K562 (cell line): Measurements from ENCODE around the gene NCKIPSD. TPM values are rescaled to one million over a fixed set of nuclear protein-coding genes. Genes with fewer than 3 reads are reported as not detected.

ENCODE experiments used
- ATAC-seq: fragments of 200-7000 bp; cut with Tn5 transposase; 3 replicates; pipeline ENCODE4 v1.9.1; 2020; ENCODE audit warnings: moderate library complexity
- BruUV-seq: library from RNA; stranded (reverse); fragments of 400-500 nt; replicated peaks from 2 replicates; lab custom pipeline; 2021; lab: Mats Ljungman, UMichigan
- CTCF ChIA-PET: fragments of 300-600 bp; formaldehyde crosslinking; extraction: SDS; loops from one replicate; lab custom pipeline; 2021; ENCODE audit warnings: low intra/inter-chr PET ratio; lab: Yijun Ruan, JAX
- POLR2A ChIA-PET: fragments of 300-600, 350-650 bp; sonication (Branson Sonifier 250); formaldehyde crosslinking; extraction: SDS; loops from one replicate; lab custom pipeline; 2021; ENCODE audit warnings: antibody characterized with exemption, inconsistent platforms; lab: Yijun Ruan, JAX
- DNase-seq, 4 experiments: peaks; one replicate each; pipeline versions ENCODE4 v3.0.0 to v3.0.0-alpha.2; 2011 to 2018; ENCODE audit warnings: low spot score in 3 of 4, mixed read lengths in 3 of 4; ENCODE audit errors: extremely low read depth in 1 of 4
- FAIRE-seq: peaks from 2 replicates; lab custom pipeline; 2011; peaks lifted over from hg19 to GRCh38; lab: Jason Lieb, UNC
- H2AFZ ChIP-seq: 2 replicates; pipeline ENCODE4 v1.6.0; 2011; ENCODE audit warnings: low read depth, low read length, control low read depth, inconsistent platforms
- H3K27ac ChIP-seq: fragments of 200-600 bp; 3 replicates; pipeline ENCODE4 v1.8.0; 2011; ENCODE audit warnings: low read depth, mild to moderate bottlenecking, control low read depth, inconsistent platforms, low read length, moderate library complexity, mixed read lengths; ENCODE audit errors: extremely low read depth
- H3K27me3 ChIP-seq, 2 experiments: fragments of 300-600 bp in 1 of 2; 2 replicates in 1 of 2; 3 replicates in 1 of 2; pipeline versions ENCODE4 v1.6.0 to v1.8.0; 2011; ENCODE audit warnings: inconsistent platforms in 2 of 2, low read length in 2 of 2, mild to moderate bottlenecking in 1 of 2, mixed read lengths in 1 of 2, moderate library complexity in 1 of 2; ENCODE audit not compliant: control insufficient read depth in 2 of 2, insufficient read depth in 2 of 2
- H3K36me3 ChIP-seq: fragments of 300-600 bp; 3 replicates; pipeline ENCODE4 v1.8.0; 2011; ENCODE audit warnings: mild to moderate bottlenecking, low read length, inconsistent platforms; ENCODE audit not compliant: control insufficient read depth, insufficient read depth
- H3K4me1 ChIP-seq, 2 experiments: fragments of 200-600 bp in 1 of 2; replicated peaks in 1 of 2; 2 replicates in 1 of 2; 3 replicates in 1 of 2; pipeline versions ENCODE4 v1.5.1 to v1.8.0; 2011; ENCODE audit warnings: inconsistent platforms in 2 of 2, low read length in 2 of 2, mild to moderate bottlenecking in 1 of 2, mixed read lengths in 1 of 2, moderate library complexity in 1 of 2; ENCODE audit not compliant: control insufficient read depth in 2 of 2, insufficient read depth in 2 of 2
- H3K4me2 ChIP-seq: 2 replicates; pipeline ENCODE4 v1.6.1; 2011; ENCODE audit warnings: low read length, control low read depth, inconsistent platforms, mixed read lengths; ENCODE audit not compliant: insufficient read depth
- H3K4me3 ChIP-seq: fragments of 200-600 bp; sonication (generic), shearing (Covaris generic); 2 replicates; pipeline ENCODE4 v1.5.1; 2016; ENCODE audit warnings: control low read depth, inconsistent platforms
- H3K79me2 ChIP-seq: fragments of 200-600 bp; 3 replicates; pipeline ENCODE4 v1.8.0; 2011; ENCODE audit warnings: low read length, inconsistent platforms; ENCODE audit not compliant: control insufficient read depth, insufficient read depth
- H3K9ac ChIP-seq, 2 experiments: 2 replicates each; pipeline versions ENCODE4 v1.6.0 to v1.6.1; 2011; ENCODE audit warnings: low read depth in 2 of 2, low read length in 2 of 2, control low read depth in 1 of 2, inconsistent platforms in 1 of 2, mild to moderate bottlenecking in 1 of 2, mixed read lengths in 1 of 2; ENCODE audit not compliant: insufficient read depth in 1 of 2
- H3K9me1 ChIP-seq: one replicate; pipeline ENCODE4 v1.6.0; 2011; ENCODE audit warnings: inconsistent platforms, mild to moderate bottlenecking, low read length, moderate library complexity; ENCODE audit not compliant: control insufficient read depth, insufficient read depth
- H3K9me3 ChIP-seq: replicated peaks from 2 replicates; pipeline ENCODE4 v1.5.1; 2011; ENCODE audit warnings: low read depth, low read length, inconsistent platforms; ENCODE audit not compliant: control insufficient read depth, insufficient read depth
- H4K20me1 ChIP-seq: replicated peaks from 2 replicates; pipeline ENCODE4 v1.6.1; 2011; ENCODE audit warnings: low read length, inconsistent platforms, mixed read lengths; ENCODE audit not compliant: control insufficient read depth, insufficient read depth
- BRF2 ChIP-seq: IDR thresholded peaks from 3 replicates; pipeline ENCODE4 v1.6.1; 2011; ENCODE audit warnings: borderline replicate concordance, mild to moderate bottlenecking; ENCODE audit not compliant: insufficient read length, insufficient read depth
- HDAC6 ChIP-seq: IDR thresholded peaks from 2 replicates; pipeline ENCODE4 v1.6.1; 2012; ENCODE audit warnings: low read depth, mild to moderate bottlenecking, control low read depth, inconsistent platforms, low read length, moderate library complexity
- HNRNPLL ChIP-seq: fragments of 200-400 bp; formaldehyde crosslinking; IDR thresholded peaks from 2 replicates; pipeline ENCODE4 v1.6.1; 2017; ENCODE audit warnings: low read length, low read depth, mild to moderate bottlenecking; ENCODE audit not compliant: poor library complexity, severe bottlenecking
- MAFF ChIP-seq: IDR thresholded peaks from 2 replicates; pipeline ENCODE4 v1.6.1; 2012; ENCODE audit warnings: low read length, improper control_type of control experiment
- NELFE ChIP-seq: IDR thresholded peaks from 2 replicates; pipeline ENCODE4 v1.6.1; 2011; ENCODE audit warnings: mild to moderate bottlenecking; ENCODE audit not compliant: insufficient read depth, insufficient read length
- POLR3A ChIP-seq: IDR thresholded peaks from 2 replicates; pipeline ENCODE4 v1.6.1; 2011; ENCODE audit warnings: borderline replicate concordance, mild to moderate bottlenecking, moderate library complexity; ENCODE audit not compliant: insufficient read length, insufficient read depth; ENCODE audit errors: extremely low read depth
- SREBF2 ChIP-seq: sonication (generic); formaldehyde crosslinking; IDR thresholded peaks from 2 replicates; pipeline ENCODE4 v1.4.0; 2020; ENCODE audit warnings: mild to moderate bottlenecking, missing genetic modification reagents
- STAT5A ChIP-seq: IDR thresholded peaks from 2 replicates; pipeline ENCODE4 v1.6.1; 2012; ENCODE audit warnings: low read length, inconsistent platforms, borderline replicate concordance
- TBP ChIP-seq: optimal IDR thresholded peaks from 2 replicates; pipeline ENCODE3; 2011; ENCODE audit warnings: low read depth, low read length, improper control_type of control experiment
- TCF7L2 ChIP-seq: fragments of 150-350 bp; IDR thresholded peaks from 2 replicates; pipeline ENCODE4 v1.6.1; 2016; ENCODE audit warnings: low read depth, mild to moderate bottlenecking, low read length, moderate library complexity
- ZNF134 ChIP-seq: fragments of 250-450 bp; sonication (Bioruptor Pico); conservative IDR thresholded peaks from 2 replicates; pipeline ENCODE4 v1.4.0; 2020
- ZNF23 ChIP-seq: fragments of 250-450 bp; sonication (Bioruptor Pico); IDR thresholded peaks from 2 replicates; pipeline ENCODE4 v1.4.0; 2020; ENCODE audit warnings: mild to moderate bottlenecking
- ZNF239 ChIP-seq: fragments of 250-450 bp; sonication (Bioruptor Pico); IDR thresholded peaks from 2 replicates; pipeline ENCODE4 v1.4.0; 2020; ENCODE audit warnings: mild to moderate bottlenecking
- ZNF24 ChIP-seq: fragments of 450-650 bp; IDR thresholded peaks from 2 replicates; pipeline ENCODE4 v1.6.1; 2016
- ZNF324 ChIP-seq: fragments of 250-450 bp; sonication (Bioruptor Pico); IDR thresholded peaks from 2 replicates; pipeline ENCODE4 v1.4.0; 2020; ENCODE audit warnings: mild to moderate bottlenecking
- ZNF644 ChIP-seq: fragments of 200-800 bp; sonication (Bioruptor generic); IDR thresholded peaks from 2 replicates; pipeline ENCODE4 v1.6.1; 2016; ENCODE audit warnings: low read depth, missing genetic modification characterization, missing compliant biosample characterization
- ZNF77 ChIP-seq: fragments of 250-450 bp; sonication (Bioruptor Pico); IDR thresholded peaks from 2 replicates; pipeline ENCODE4 v1.5.0; 2020
- WGBS: fragments of 100-300 bp; shearing (Covaris generic); methylation state at CpG from one replicate; pipeline ENCODE4 v1.1.6; 2016; ENCODE audit warnings: low coverage, mixed read lengths; ENCODE audit not compliant: insufficient coverage; ENCODE audit errors: missing lambda C conversion rate; 5-methylcytosine and 5-hydroxymethylcytosine counted together
- in situ Hi-C: fragments of 300-500 bp; cut with MboI; formaldehyde crosslinking; loops from 4 replicates; pipeline ENCODE4 v1.15.0; 2018; ENCODE audit warnings: inconsistent platforms, mixed read lengths
- intact Hi-C: fragments of 100-400 bp; cut with micrococcal nuclease; formaldehyde crosslinking; loops from 2 replicates; pipeline ENCODE4 v1.14.2; 2022
- polyA plus RNA-seq, 8 experiments: library from polyadenylated mRNA; depleted of rRNA in 4 of 8; stranded (reverse) in 5 of 8; unstranded in 3 of 8; fragments of >200 nt; fragmentation: Nextera tagmentation in 2 of 8; fragmentation: Illumina TruSeq in 1 of 8; extraction: Ambion mirVana in 2 of 8; extraction: Trizol in 1 of 8; gene quantifications; 2 replicates each; pipeline versions ENCODE4 v1.2.1 to v1.2.3, GENCODE V29; 2011 to 2014; ENCODE audit warnings: inconsistent platforms in 1 of 8, missing spikeins in 1 of 8
- total RNA-seq, 7 experiments: library from RNA; depleted of rRNA in 6 of 7; stranded (reverse); fragments of >200 nt in 6 of 7; fragmentation: Illumina TruSeq in 2 of 7; extraction: Trizol in 2 of 7; gene quantifications; 2 replicates each; pipeline versions ENCODE4 v1.2.1 to v1.2.3, GENCODE V29; 2011 to 2021; ENCODE audit warnings: low replicate concordance in 1 of 7
- TF ChIP-seq, protein P1 (sequence below), 2 experiments: fragments of 450-650 bp in 1 of 2; IDR thresholded peaks; 2 replicates each; pipeline ENCODE4 v1.6.1; 2011 to 2017; ENCODE audit warnings: low read depth in 2 of 2, antibody characterized with exemption in 1 of 2, borderline replicate concordance in 1 of 2, low read length in 1 of 2, mild to moderate bottlenecking in 1 of 2, mixed read lengths in 1 of 2; ENCODE audit not compliant: control insufficient read depth in 1 of 2

The NCKIPSD gene
- total and polyA plus RNA-seq, 9 of the 15 experiments (the other 6 are each of a cell fraction or from before 2014, with no cell fraction given) = 0.49 to 24.4 (median 12.3) TPM

DNA sequence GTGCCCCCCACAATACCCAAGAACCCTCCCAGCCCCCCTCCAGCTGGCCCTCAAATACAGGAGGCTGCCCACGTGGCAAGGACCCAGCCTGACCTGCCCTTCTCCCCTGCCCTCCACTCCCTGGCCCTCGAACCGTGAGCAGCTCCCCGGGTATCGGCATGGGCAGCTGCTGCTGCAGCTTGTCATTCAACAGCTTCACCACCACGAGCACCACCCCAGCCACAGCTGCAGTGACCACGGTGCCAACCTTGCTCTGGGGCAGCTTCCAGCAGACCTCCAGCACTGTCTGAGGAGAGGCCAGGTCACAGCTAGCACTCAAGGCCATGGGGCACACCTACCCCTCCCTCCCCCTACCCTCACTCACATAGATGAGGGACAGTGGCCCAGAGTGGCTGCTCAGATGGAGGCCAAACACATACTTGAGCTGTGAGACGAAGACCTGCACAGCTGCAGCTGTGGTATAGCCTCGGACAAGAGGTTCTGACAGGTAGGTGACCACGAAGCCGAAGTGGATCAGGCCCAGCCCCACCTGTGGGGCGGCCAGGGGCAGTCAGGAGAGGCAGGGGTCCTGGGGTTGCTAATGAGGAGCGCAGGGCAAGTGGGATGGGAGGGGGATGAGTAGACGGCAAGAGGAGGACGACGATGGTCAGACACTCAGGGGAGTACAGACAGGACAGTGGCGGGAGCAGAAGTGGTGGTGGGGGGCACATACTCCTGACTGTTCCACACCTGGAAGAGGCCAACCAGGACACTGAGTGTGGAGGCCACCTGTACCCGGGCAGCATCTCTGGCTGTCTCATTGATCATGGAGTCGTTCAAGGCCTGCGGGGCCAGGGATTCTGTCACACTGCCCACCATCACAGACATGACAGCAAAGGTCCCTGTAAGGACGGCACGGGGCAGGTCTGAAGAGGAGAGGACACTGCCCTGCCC is 53.9 kb downstream of the NCKIPSD start:
- WGBS = 87% methylated on average over 20 of the region's 22 CpGs
- Histone ChIP-seq H4K20me1 (no peaks in the 10 kb centered on the region), H3K4me3 (no peak overlapping the region), H3K36me3 (peaks cover 53% of the 10 kb centered on the region; the same call in 2 of the 3 replicates), H3K27ac (no peak overlapping the region), H3K9ac (no peak overlapping the region; a peak in 1 of 4 replicates), H3K79me2 (peaks cover 11% of the 10 kb centered on the region), H3K4me2 (no peak overlapping the region), H3K27me3 (no peaks in the 10 kb centered on the region), H3K4me1 (peaks cover 6 to 32% of the 10 kb centered on the region in 2 experiments; a peak in 4 of 5 replicates), H2AFZ (no peak overlapping the region), H3K9me3 (no peaks in the 10 kb centered on the region), H3K9me1 (peaks cover 4% of the 10 kb centered on the region)
- intact Hi-C loops (no loop called here), in situ Hi-C loops (no loop called here)
- POLR2A ChIA-PET = interaction anchor here (0.6 kb wide), 1 partner anchor 300 kb away, joined by 4 read pairs; no protein-coding TSS in a partner anchor
- ATAC-seq = no peak
- FAIRE-seq = no peak
- CTCF ChIA-PET = no interaction called here
- BruUV-seq = no TSS peak
- DNase-seq = no peak
- TF ChIP-seq TCF7L2 = no peak
- TF ChIP-seq ZNF77 (CRISPR knock-in tag) = no peak
- no peak for TF ChIP-seq SREBF2
- no peak for TF ChIP-seq MAFF
- no peak for TF ChIP-seq ZNF23 (CRISPR knock-in tag)
- TF ChIP-seq POLR3A = no peak
- no peak for TF ChIP-seq HDAC6
- TF ChIP-seq HNRNPLL = no peak
- no peak for TF ChIP-seq ZNF134 (CRISPR knock-in tag)
- no peak for TF ChIP-seq NELFE
- TF ChIP-seq ZNF24 = no peak
- TF ChIP-seq ZNF239 (CRISPR knock-in tag) = no peak
- TF ChIP-seq ZNF324 (CRISPR knock-in tag) = no peak
- TF ChIP-seq BRF2 = no peak
- TF ChIP-seq, protein P1, sequence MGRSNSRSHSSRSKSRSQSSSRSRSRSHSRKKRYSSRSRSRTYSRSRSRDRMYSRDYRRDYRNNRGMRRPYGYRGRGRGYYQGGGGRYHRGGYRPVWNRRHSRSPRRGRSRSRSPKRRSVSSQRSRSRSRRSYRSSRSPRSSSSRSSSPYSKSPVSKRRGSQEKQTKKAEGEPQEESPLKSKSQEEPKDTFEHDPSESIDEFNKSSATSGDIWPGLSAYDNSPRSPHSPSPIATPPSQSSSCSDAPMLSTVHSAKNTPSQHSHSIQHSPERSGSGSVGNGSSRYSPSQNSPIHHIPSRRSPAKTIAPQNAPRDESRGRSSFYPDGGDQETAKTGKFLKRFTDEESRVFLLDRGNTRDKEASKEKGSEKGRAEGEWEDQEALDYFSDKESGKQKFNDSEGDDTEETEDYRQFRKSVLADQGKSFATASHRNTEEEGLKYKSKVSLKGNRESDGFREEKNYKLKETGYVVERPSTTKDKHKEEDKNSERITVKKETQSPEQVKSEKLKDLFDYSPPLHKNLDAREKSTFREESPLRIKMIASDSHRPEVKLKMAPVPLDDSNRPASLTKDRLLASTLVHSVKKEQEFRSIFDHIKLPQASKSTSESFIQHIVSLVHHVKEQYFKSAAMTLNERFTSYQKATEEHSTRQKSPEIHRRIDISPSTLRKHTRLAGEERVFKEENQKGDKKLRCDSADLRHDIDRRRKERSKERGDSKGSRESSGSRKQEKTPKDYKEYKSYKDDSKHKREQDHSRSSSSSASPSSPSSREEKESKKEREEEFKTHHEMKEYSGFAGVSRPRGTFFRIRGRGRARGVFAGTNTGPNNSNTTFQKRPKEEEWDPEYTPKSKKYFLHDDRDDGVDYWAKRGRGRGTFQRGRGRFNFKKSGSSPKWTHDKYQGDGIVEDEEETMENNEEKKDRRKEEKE (IDR thresholded peaks at IDR 0.05; ENCODE audit: borderline replicate concordance in 1 of 2, control insufficient read depth in 1 of 2, low read depth in 2 of 2, low read length in 1 of 2) = no peak
- TF ChIP-seq STAT5A = no peak
- no peak for TF ChIP-seq ZNF644 (tag)
- no peak for TF ChIP-seq TBP
